OCI-LY3 (cell line): ENCODE measurements around the gene XRCC5.
"Not testable (repeated sequence)": the region's sequence is repeated elsewhere in the genome, so short reads cannot be mapped to it uniquely, and the experiment has no call there.

Experiments used
- EZH2phosphoT487 ChIP-seq: fragments of 200-600 bp; shearing (Covaris generic); IDR thresholded peaks from 2 replicates; pipeline ENCODE4 v1.6.1; 2018; ENCODE audit warnings: antibody characterized with exemption, mixed run types, low read depth
- TF ChIP-seq, protein P1 (sequence below): fragments of 200-600, 300-600 bp; sonication (generic); IDR thresholded peaks from 2 replicates; pipeline ENCODE4 v1.5.1; 2014; ENCODE audit warnings: antibody characterized with exemption, low read length, low read depth

GRCh38 chr2:216141516-216141915 lies 32.4 kb downstream of the XRCC5 start:
- TF ChIP-seq, protein P1, sequence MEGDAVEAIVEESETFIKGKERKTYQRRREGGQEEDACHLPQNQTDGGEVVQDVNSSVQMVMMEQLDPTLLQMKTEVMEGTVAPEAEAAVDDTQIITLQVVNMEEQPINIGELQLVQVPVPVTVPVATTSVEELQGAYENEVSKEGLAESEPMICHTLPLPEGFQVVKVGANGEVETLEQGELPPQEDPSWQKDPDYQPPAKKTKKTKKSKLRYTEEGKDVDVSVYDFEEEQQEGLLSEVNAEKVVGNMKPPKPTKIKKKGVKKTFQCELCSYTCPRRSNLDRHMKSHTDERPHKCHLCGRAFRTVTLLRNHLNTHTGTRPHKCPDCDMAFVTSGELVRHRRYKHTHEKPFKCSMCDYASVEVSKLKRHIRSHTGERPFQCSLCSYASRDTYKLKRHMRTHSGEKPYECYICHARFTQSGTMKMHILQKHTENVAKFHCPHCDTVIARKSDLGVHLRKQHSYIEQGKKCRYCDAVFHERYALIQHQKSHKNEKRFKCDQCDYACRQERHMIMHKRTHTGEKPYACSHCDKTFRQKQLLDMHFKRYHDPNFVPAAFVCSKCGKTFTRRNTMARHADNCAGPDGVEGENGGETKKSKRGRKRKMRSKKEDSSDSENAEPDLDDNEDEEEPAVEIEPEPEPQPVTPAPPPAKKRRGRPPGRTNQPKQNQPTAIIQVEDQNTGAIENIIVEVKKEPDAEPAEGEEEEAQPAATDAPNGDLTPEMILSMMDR: not testable (repeated sequence)
- not testable (repeated sequence) for TF ChIP-seq EZH2phosphoT487
